OCI-LY7 (cell line): ENCODE results near the gene CMPK2. TPM values are rescaled to one million over a fixed set of nuclear protein-coding genes. Genes with fewer than 3 reads are reported as not detected.

Experiments
- BruUV-seq: library from RNA; stranded (reverse); fragments of 400-500 nt; replicated peaks from 2 replicates; lab custom pipeline; 2021; lab: Mats Ljungman, UMichigan
- CTCF ChIA-PET: fragments of 300-600 bp; sonication (Branson Sonifier 250); formaldehyde crosslinking; loops from one replicate; lab custom pipeline; 2022; ENCODE audit warnings: antibody characterized with exemption; ENCODE audit not compliant: unreplicated experiment; lab: Charles Lee
- POLR2A ChIA-PET: fragments of 300-600 bp; sonication (Branson Sonifier 250); formaldehyde crosslinking; loops from one replicate; lab custom pipeline; 2022; ENCODE audit warnings: antibody characterized with exemption; lab: Charles Lee
- DNase-seq: peaks from one replicate; pipeline ENCODE4 v3.0.0-alpha.2; 2015; ENCODE audit warnings: low spot score
- H2AFZ ChIP-seq: fragments of 200-600 bp; sonication (generic), shearing (Covaris generic); 2 replicates; pipeline ENCODE4 v1.6.1; 2014; ENCODE audit warnings: mild to moderate bottlenecking, antibody characterized with exemption, low read length, moderate library complexity
- H3K27ac ChIP-seq: fragments of 200-600 bp; sonication (generic); 2 replicates; pipeline ENCODE4 v1.5.1; 2014; ENCODE audit warnings: mixed run types, low read depth, mild to moderate bottlenecking, moderate library complexity, low read length, inconsistent platforms; ENCODE audit not compliant: poor library complexity, severe bottlenecking
- H3K36me3 ChIP-seq: fragments of 200-600 bp; sonication (generic); 2 replicates; pipeline ENCODE4 v1.6.1; 2014; ENCODE audit warnings: mild to moderate bottlenecking, antibody characterized with exemption, low read length, moderate library complexity, mixed read lengths; ENCODE audit not compliant: insufficient read depth
- H3K4me1 ChIP-seq: fragments of 200-600 bp; sonication (generic); 2 replicates; pipeline ENCODE4 v1.5.1; 2014; ENCODE audit warnings: mild to moderate bottlenecking, low read length; ENCODE audit not compliant: insufficient read depth, poor library complexity, severe bottlenecking
- H3K4me2 ChIP-seq: fragments of 200-600 bp; sonication (generic); 2 replicates; pipeline ENCODE4 v1.6.1; 2014; ENCODE audit warnings: mild to moderate bottlenecking, low read length
- H3K4me3 ChIP-seq: fragments of 200-600 bp; sonication (generic); 2 replicates; pipeline ENCODE4 v1.5.1; 2014; ENCODE audit warnings: mild to moderate bottlenecking, low read depth, low read length; ENCODE audit not compliant: poor library complexity, severe bottlenecking
- H3K79me2 ChIP-seq: fragments of 200-600 bp; sonication (generic); 2 replicates; pipeline ENCODE4 v1.6.1; 2016; ENCODE audit warnings: low read depth, mild to moderate bottlenecking, low read length, moderate library complexity, mixed read lengths; ENCODE audit not compliant: insufficient read depth
- H3K9me2 ChIP-seq: fragments of 200-600 bp; sonication (generic); 2 replicates; pipeline ENCODE4 v1.6.1; 2016; ENCODE audit warnings: mild to moderate bottlenecking, low read length, mixed read lengths; ENCODE audit not compliant: insufficient read depth
- H3K9me3 ChIP-seq: fragments of 200-600 bp; sonication (generic); 2 replicates; pipeline ENCODE4 v1.6.1; 2014; ENCODE audit warnings: mild to moderate bottlenecking, mixed run types, low read length, mixed read lengths
- H4K20me1 ChIP-seq: fragments of 200-600 bp; sonication (generic); 2 replicates; pipeline ENCODE4 v1.6.1; 2014; ENCODE audit warnings: mild to moderate bottlenecking, antibody characterized with exemption, low read length, moderate library complexity, mixed read lengths; ENCODE audit not compliant: insufficient read depth
- EZH2phosphoT487 ChIP-seq: fragments of 200-600 bp; sonication (generic); IDR thresholded peaks from 2 replicates; pipeline ENCODE4 v1.6.1; 2018; ENCODE audit warnings: low read depth, borderline replicate concordance, mild to moderate bottlenecking, mixed run types, antibody characterized with exemption, low read length, moderate library complexity, mixed read lengths
- intact Hi-C: fragments of 100-400 bp; cut with micrococcal nuclease; formaldehyde crosslinking; loops from one replicate; pipeline ENCODE4 v1.10.0; 2022; ENCODE audit not compliant: unreplicated experiment
- total RNA-seq, 2 experiments: library from RNA; depleted of rRNA in 1 of 2; stranded (reverse); fragments of >200 nt in 1 of 2; shearing (Covaris generic) in 1 of 2; gene quantifications; 2 replicates each; pipeline ENCODE4 v1.2.3, GENCODE V29; 2014 to 2022
- TF ChIP-seq, protein P1 (sequence below): fragments of 200-600 bp; sonication (generic); conservative IDR thresholded peaks from 2 replicates; pipeline ENCODE4 v1.5.1; 2014; ENCODE audit warnings: mild to moderate bottlenecking, antibody characterized with exemption, low read length, moderate library complexity, mixed read lengths

CMPK2 gene
- total RNA-seq, 2 experiments from 2014 or later, result 0.99 TPM; not detected in 1

DNA sequence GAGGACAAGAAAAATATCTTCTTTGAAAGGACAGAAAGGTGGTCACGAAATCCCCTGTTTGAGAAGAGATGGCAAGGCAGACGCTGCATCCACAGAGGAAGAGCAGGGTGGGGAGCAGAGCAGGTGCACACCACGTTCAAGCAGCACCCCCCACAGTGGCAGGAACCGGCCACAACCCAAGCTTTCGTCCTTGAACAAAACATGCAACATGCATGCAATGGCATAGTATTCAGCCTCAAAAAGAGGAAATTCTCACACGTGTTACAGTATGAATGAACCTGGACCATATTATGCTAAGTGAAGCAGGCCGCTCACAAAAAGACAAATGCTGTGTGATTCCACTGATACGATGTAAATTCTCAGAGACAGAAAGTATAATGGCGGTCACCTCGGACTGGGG lies 51.4 kb downstream of the CMPK2 start:
- Histone ChIP-seq H3K4me3 (no peak overlapping the region), H3K4me2 (peak overlapping the region; percentile 38), H3K9me2 (no peaks in the 10 kb centered on the region), H4K20me1 (no peaks in the 10 kb centered on the region), H3K79me2 (no peaks in the 10 kb centered on the region), H3K36me3 (no peaks in the 10 kb centered on the region), H3K27ac (no peak overlapping the region), H2AFZ (peak overlapping the region; percentile 58; the same call in 1 of the 2 replicates), H3K4me1 (peaks cover 56% of the 10 kb centered on the region), H3K9me3 (no peaks in the 10 kb centered on the region)
- no TSS peak for BruUV-seq
- CTCF ChIA-PET, result interaction anchor here (0.7 kb wide), 1 partner anchor 18 kb away, joined by 3 read pairs; no protein-coding TSS in a partner anchor
- DNase-seq, result peak; percentile 19
- POLR2A ChIA-PET, result interaction anchor here (0.9 kb wide), 1 partner anchor 1658 kb away, joined by 4 read pairs; no protein-coding TSS in a partner anchor
- TF ChIP-seq, protein P1, sequence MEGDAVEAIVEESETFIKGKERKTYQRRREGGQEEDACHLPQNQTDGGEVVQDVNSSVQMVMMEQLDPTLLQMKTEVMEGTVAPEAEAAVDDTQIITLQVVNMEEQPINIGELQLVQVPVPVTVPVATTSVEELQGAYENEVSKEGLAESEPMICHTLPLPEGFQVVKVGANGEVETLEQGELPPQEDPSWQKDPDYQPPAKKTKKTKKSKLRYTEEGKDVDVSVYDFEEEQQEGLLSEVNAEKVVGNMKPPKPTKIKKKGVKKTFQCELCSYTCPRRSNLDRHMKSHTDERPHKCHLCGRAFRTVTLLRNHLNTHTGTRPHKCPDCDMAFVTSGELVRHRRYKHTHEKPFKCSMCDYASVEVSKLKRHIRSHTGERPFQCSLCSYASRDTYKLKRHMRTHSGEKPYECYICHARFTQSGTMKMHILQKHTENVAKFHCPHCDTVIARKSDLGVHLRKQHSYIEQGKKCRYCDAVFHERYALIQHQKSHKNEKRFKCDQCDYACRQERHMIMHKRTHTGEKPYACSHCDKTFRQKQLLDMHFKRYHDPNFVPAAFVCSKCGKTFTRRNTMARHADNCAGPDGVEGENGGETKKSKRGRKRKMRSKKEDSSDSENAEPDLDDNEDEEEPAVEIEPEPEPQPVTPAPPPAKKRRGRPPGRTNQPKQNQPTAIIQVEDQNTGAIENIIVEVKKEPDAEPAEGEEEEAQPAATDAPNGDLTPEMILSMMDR, result no peak
- no peak for TF ChIP-seq EZH2phosphoT487
- intact Hi-C loops, result loop anchor here (5.0 kb wide), 1 partner anchor 37 kb away; no protein-coding TSS in a partner anchor

DNA sequence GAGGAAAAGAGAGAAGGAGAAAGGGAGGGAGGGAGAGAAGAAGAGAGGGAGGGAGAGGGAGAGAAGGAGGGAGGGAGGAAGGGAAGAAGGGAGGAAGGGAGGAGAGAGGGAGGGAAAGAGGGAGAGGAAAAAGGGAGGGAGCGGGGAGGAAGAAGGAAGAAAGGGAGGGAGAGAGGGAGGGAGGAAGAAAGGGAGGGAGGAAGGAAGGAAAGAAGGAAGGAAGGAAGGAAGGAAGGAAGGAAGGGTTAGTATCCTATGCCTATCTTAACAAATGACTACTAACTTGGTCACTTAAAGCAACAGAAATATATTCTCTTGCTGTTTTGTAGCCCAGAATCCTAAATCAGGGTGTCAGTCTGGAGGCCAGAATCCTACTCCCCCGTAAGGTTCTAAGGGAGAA lies 52.1 kb downstream of the CMPK2 start:
- ChIA-PET POLR2A (interaction anchor here (0.6 to 0.9 kb wide), 2 partner anchors 900 to 1659 kb away, joined by 4 read pairs; no protein-coding TSS in a partner anchor), CTCF (interaction anchor here (0.8 to 1.1 kb wide), 2 partner anchors 8 to 17 kb away, joined by 3 to 4 read pairs; no protein-coding TSS in a partner anchor)
- Histone ChIP-seq H2AFZ (peak overlapping the region; percentile 92), H3K36me3 (no peaks in the 10 kb centered on the region), H4K20me1 (no peaks in the 10 kb centered on the region), H3K4me2 (peak overlapping the region; percentile 65), H3K4me3 (no peak overlapping the region), H3K27ac (no peak overlapping the region), H3K4me1 (peaks cover 64% of the 10 kb centered on the region), H3K9me3 (no peaks in the 10 kb centered on the region), H3K79me2 (no peaks in the 10 kb centered on the region), H3K9me2 (no peaks in the 10 kb centered on the region)
- no peak for DNase-seq
- no TSS peak for BruUV-seq
- TF ChIP-seq, protein P1, result no peak
- no peak for TF ChIP-seq EZH2phosphoT487
- intact Hi-C loops, result loop anchor here (5.0 kb wide), 1 partner anchor 36 kb away; no protein-coding TSS in a partner anchor
